ENCODE results near the gene SREBF2.

The SREBF2 gene

GRCh38 chr22:41876675-41877074 is 43.8 kb downstream of the SREBF2 start:
- DNase-seq (ENCODE audit: low read depth): no peak

GRCh38 chr22:41880653-41881052 is 47.7 kb downstream of the SREBF2 start:
- no peak for DNase-seq (ENCODE audit: low read depth)

DNA sequence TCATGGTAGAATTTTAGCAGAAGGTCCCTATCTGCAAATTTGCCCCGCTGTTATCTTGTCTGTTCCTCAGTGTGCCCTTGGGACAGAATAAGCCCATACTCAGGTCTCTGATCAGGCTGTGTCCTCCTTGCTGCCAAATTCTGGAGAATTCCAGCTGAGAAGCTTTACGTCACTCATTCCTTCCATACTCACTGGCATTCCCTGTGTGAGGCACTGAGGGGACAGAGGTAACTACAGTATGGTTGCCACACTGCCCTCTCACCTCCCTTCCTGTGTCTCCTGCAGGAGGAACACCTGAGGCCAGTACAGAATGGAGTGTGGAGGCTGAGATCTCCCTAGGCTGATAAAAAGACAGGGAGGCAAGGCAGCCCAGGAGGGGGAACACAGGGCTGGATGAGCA is 50.5 kb downstream of the SREBF2 start:
- no peak for DNase-seq (ENCODE audit: low read depth)

- DNase-seq (ENCODE audit: low read depth): no peak
These were observed 52.2 kb downstream of the SREBF2 start for GRCh38 chr22:41885116-41885515.

DNA sequence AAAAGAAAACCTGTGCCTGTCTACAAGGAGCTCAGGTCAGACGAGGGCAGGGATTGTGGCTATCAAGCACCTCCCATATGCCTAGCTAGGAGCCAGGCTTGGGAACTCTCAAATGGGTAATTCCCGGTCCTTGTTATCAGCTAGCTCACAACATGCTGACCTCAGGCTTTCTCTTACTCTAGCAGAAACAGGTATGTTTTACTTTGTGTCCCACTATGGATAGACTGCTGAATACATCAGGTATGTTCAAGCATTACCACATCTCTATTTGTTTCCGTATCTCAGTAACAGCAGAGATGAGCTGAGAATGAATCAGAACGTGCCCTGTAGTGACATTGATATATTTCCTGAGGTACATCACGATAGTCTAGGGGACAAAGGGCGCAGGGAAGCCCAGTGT is 52.6 kb downstream of the SREBF2 start:
- DNase-seq (ENCODE audit: low read depth): no peak

DNA sequence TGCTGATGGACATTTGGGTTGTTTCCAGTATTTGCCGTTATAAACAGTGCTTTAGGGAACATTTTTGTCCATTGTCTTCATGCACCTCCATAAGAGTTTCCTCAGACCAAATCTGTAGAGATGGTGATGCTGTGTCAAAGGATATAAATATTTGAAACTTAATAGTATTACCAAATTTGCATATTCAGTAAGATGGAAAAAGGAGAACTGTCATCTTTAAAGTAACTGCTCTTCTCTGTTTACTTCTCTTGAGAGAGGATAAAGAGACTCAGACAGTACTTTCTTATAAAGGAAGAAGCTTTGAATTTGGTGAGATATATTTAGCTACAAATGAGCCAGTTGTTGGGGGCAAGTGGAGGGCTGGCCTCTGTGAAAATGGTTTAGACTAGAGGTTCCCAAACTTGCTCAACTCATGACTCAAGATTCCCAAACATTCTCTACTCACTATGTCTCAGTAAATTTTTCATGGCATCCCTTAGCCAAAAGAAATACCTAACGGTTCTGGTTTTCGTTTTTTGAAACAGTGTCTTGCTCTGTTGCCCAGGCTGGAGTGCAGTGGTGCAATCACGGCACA is 55.8 kb downstream of the SREBF2 start:
- peak; percentile 21 for DNase-seq (ENCODE audit: low read depth)

DNA sequence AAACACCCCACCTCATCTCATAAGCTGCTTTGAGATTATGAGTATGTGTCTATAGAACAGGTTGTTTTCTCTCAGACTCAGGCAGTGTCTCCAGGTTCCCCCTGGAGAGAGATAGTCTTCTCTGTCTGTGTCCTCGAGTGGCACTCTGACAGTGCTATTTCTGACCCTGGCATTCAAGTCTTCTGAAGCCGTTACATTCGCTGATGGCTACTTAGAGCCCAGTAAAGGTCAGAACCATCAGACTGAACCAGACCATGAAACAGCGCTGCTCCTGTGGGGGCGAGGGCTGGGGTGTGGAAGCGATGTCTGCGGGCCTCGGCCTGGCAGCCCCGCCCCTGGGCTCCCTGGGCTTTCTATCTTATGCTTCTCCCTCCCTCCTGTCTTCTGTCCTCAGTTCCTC is 58.5 kb downstream of the SREBF2 start:
- DNase-seq (ENCODE audit: low read depth): no peak

DNA sequence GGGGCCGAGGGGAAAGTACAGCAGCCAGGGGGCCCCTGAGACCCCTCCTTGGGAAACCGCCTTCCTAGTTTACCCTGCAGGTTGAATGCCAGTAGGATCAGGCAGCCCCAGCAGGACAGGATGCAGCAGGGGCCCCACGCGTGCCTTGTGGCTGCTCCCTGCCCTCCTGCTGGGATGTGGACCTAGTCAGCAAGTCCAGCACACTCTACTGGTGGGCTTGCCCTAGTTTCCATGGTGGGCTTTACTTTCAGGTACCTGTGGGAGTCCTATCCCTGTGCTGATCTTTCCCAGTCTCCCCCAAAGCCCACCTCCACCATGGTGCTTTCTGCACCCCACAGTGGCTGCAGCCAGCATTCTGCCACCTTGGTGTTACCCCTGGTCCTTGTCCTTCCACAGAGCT is 59.8 kb downstream of the SREBF2 start:
- DNase-seq (ENCODE audit: low read depth): no peak

DNA sequence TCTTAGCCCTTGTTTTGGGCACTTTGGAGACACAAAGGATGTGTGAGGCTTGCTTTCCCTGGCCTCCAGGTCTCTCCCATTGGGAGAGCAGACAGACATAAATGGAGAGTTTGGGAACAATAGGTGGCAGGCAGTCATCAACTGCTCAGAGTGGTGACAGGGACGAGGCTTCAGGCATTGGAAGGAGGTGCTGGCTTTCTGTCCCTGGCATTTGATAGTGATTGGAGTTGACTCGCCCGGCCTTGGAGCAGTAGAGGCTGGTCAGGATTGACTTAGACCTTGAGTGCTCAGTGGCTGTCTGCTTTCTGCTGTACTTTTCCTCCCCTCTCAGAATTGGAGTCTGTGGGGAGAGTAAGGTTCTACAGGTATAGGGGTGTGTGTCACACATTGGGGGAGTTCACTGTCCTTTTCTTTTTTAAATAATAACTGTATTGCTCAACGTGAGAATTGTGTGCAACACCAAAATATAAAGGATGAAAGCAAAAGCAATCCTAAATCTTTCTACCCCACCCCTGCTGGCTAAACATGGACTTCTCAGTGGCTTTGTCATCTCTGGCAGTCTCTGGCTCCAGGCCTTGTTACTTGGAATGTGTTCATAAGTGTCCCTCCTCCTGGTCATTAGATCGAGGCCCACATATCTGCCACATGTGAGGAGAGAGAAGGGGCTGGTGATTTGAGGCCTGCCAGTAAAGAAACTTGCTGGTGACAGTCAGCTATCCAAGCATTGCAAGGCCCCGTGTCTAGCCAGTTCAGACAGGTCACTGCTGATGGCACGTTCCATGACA is 60.9 kb downstream of the SREBF2 start:
- DNase-seq (ENCODE audit: low read depth): no peak

GRCh38 chr22:41898645-41899044 is 65.7 kb downstream of the SREBF2 start:
- DNase-seq (ENCODE audit: low read depth): no peak

DNA sequence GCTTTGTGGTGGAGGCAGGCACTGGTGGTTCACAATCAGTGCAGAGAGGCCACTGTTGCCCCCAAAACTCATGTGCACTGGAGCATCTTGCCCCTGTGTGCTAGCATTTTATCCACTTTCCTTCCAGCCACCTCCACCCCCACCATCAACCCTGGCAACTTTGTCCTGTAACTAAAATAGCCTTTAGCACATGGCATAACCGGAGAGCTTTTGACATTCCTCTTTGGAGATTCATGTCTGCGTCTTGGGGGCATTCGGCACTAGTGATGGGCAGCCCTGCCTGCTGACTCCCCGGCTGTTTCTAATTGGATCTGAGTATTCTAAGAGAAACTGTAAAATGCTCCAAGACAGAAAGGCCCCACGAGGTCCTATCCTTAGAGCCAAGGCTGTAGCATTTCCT is 66.2 kb downstream of the SREBF2 start:
- DNase-seq (ENCODE audit: low read depth): no peak

GRCh38 chr22:41899992-41900651 is 67.2 kb downstream of the SREBF2 start:
- no peak for DNase-seq (ENCODE audit: low read depth)

DNA sequence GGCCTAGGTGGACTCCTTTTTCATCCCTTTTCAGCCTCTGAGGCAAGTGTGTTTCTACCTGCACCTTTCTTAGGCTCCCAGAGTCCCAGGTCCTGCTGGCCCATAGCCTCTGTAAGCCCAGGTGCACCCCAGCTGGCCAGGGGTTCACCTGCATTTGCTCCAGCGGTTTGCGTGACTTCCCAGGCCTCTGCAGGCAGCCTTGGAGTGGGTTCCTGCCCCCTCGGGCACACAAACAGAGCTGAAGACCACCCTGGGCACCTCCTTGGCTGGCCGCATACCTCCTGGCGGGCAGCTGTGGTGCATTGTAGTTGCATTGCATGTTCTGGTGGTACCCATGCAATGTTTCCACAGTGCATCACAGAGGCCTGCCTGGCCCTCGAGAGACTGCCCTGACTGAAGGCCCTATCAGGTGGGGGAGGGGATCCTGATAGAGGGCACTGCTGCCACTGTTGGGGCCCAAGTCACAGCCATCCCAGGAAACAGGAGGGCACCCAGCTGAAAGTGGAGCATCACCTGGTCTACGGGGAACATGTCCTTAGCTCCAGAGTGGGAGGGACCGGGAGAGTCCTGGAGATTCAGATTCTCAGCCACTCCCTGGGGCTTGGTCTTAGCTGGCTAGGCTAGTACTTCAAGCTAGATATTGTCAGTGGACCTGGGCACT is 67.9 kb downstream of the SREBF2 start:
- no peak for DNase-seq (ENCODE audit: low read depth)

DNA sequence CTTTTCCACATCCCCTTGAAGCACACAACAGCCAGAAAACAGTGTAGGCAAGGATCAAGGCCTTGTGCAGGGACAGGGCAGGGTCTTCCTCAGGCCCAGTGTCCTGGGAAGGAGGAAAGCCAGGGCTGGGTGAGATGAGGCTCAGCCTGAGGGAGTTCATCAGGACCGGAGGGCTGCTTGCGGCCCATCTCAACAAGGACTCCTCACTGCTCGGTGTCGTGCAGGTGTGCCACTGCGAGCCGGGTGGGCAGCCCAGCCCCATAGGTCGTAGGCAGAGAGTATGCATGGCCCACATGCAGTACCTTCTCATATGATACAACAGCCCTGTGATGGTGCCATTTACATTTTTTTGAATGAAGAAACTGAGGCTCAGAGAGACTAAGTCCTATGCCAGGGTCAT is 69.1 kb downstream of the SREBF2 start:
- no peak for DNase-seq (ENCODE audit: low read depth)

GRCh38 chr22:41902932-41903421 is 70.1 kb downstream of the SREBF2 start:
- no peak for DNase-seq (ENCODE audit: low read depth)

GRCh38 chr22:41904450-41905410 is 71.8 kb downstream of the SREBF2 start:
- no peak for DNase-seq (ENCODE audit: low read depth)

DNA sequence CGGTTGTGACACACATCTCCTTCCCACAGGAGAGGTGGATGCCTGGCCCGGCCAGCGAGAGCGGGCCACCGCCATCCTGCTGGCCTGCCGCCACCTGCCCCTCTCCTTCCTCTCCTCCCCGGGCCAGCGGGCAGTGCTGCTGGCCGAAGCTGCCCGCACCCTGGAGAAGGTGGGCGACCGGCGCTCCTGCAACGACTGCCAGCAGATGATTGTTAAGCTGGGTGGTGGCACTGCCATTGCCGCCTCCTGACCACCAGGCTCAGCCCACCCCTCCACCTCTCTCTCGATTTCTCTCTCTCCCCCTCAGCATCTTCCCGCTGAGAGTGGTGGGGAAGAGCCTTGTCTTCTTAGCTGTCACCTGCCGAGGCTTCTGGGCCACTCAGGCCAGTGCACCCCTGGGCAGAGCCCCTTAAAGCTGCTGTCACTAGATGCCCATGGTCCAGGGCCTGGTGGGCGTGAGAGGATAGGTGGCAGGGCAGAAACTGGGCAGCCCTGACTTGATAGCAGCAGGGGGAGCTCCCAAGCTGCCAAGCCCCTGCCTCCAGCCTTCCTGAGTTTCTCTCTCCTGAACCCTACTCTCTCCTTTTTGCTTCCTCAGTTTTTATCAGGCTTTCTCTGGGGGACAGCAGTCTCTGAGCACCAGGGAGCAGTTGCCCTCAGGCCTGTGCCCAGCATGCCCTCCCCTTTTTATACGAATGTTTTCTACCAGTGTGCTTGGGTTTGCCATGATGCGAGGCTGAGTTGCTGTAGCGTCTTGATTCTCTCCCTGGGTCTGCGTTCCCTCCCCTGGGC is 72.7 kb downstream of the SREBF2 start:
- no peak for DNase-seq (ENCODE audit: low read depth)

DNA sequence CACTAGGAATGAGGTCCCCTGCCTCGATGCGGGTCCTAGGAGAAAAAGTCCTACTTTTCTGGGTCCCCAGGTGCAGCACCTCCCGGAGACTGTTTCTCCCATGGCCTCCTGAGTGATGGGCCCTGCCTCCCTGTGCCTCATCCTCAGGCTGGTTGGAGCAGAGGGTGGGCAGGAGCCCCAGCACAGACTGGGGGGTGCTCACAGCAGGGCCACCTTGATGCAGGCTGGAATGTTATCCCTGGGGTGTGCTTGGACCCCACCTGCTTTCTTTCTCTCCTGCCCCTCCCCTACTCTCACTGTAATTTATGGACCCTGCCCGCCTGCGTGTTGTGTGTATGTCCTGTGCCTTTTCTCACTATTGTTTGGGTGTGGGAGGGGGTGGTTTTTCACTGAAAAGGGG is 73.9 kb downstream of the SREBF2 start:
- no peak for DNase-seq (ENCODE audit: low read depth)

- DNase-seq (ENCODE audit: low read depth): no peak
These were observed 74.8 kb downstream of the SREBF2 start for GRCh38 chr22:41907436-41908401.

All from stromal cell of bone marrow (primary cell).